ENCODE data around the gene CMTM3.
"Not testable (repeated sequence)": the region's sequence is repeated elsewhere in the genome, so short reads cannot be mapped to it uniquely, and the experiment has no call there.

Gene CMTM3

GRCh38 chr16:66591018-66591417, 13.5 kb upstream of the CMTM3 start:
- POLR2A ChIA-PET (ENCODE audit: low non-redundant PET): no interaction called here
- CTCF ChIA-PET: interaction anchor here (0.5 kb wide), 1 partner anchor 8 kb away, joined by 8 read pairs; no protein-coding TSS in a partner anchor
- TF ChIP-seq CTCF (conservative IDR thresholded peaks at IDR 0.05; ENCODE audit: low read depth): no peak
- DNase-seq (ENCODE audit: low spot score): no peak
- H3K27ac ChIP-seq: no peak overlapping the region

GRCh38 chr16:66592241-66592640, 12.3 kb upstream of the CMTM3 start:
- ChIA-PET POLR2A (ENCODE audit: low non-redundant PET) (no interaction called here), CTCF (no interaction called here)
- no peak for TF ChIP-seq CTCF (conservative IDR thresholded peaks at IDR 0.05; ENCODE audit: low read depth)
- no peak for DNase-seq (ENCODE audit: low spot score)
- H3K27ac ChIP-seq: no peak overlapping the region

GRCh38 chr16:66592814-66593213, 11.7 kb upstream of the CMTM3 start:
- no peak for DNase-seq (ENCODE audit: low spot score)
- ChIA-PET POLR2A (ENCODE audit: low non-redundant PET) (no interaction called here), CTCF (no interaction called here)
- no peak overlapping the region for H3K27ac ChIP-seq
- TF ChIP-seq CTCF (conservative IDR thresholded peaks at IDR 0.05; ENCODE audit: low read depth): no peak

- ChIA-PET CTCF (interaction anchor here (1.2 kb wide), 1 partner anchor 14 kb away, joined by 5 read pairs; no protein-coding TSS in a partner anchor), POLR2A (ENCODE audit: low non-redundant PET) (no interaction called here)
- no peak for DNase-seq (ENCODE audit: low spot score)
- no peak overlapping the region for H3K27ac ChIP-seq
- TF ChIP-seq CTCF (conservative IDR thresholded peaks at IDR 0.05; ENCODE audit: low read depth): no peak
Observed at GRCh38 chr16:66594739-66595138, 9.8 kb upstream of the CMTM3 start.

GRCh38 chr16:66596559-66596958, 7.9 kb upstream of the CMTM3 start:
- not testable (repeated sequence) for DNase-seq (ENCODE audit: low spot score); H3K27ac ChIP-seq
- POLR2A ChIA-PET (ENCODE audit: low non-redundant PET): interaction anchor here (0.6 kb wide), 1 partner anchor 163 kb away, joined by 4 read pairs; no protein-coding TSS in a partner anchor
- CTCF ChIA-PET: interaction anchor here (0.6 kb wide), 2 partner anchors 37 to 53 kb away, joined by 3 read pairs; no protein-coding TSS in a partner anchor

GRCh38 chr16:66596986-66597848, 7.3 kb upstream of the CMTM3 start:
- no peak for TF ChIP-seq CTCF (conservative IDR thresholded peaks at IDR 0.05; ENCODE audit: low read depth)
- CTCF ChIA-PET: interaction anchor here (1.2 kb wide), 1 partner anchor 8 kb away, joined by 3 read pairs; no protein-coding TSS in a partner anchor
- no peak overlapping the region for H3K27ac ChIP-seq
- POLR2A ChIA-PET (ENCODE audit: low non-redundant PET): no interaction called here
- no peak for DNase-seq (ENCODE audit: low spot score)

GRCh38 chr16:66598111-66598510, 6.4 kb upstream of the CMTM3 start:
- CTCF ChIA-PET: interaction anchor here (1.2 kb wide), 1 partner anchor 9 kb away, joined by 3 read pairs; no protein-coding TSS in a partner anchor
- no peak for TF ChIP-seq CTCF (conservative IDR thresholded peaks at IDR 0.05; ENCODE audit: low read depth)
- POLR2A ChIA-PET (ENCODE audit: low non-redundant PET): no interaction called here

More at GRCh38 chr16:66598111-66598510, 6.4 kb upstream of the CMTM3 start:
- DNase-seq (ENCODE audit: low spot score): no peak
- no peak overlapping the region for H3K27ac ChIP-seq
